Activated effector memory CD4-positive, alpha-beta T cell treated with anti-CD3 and anti-CD28 coated beads, Interleukin-2, amount 50 U/mL, for 16 hours (primary cell): Measurements from ENCODE around the gene BCR.
"Not testable (repeated sequence)": the region's sequence is repeated elsewhere in the genome, so short reads cannot be mapped to it uniquely, and the experiment has no call there.

Source experiments
- DNase-seq: peaks from one replicate; pipeline ENCODE4 v3.0.0-alpha.2; 2020

BCR gene

GRCh38 chr22:23323960-23324688 is 143.8 kb downstream of the BCR start:
- DNase-seq = not testable (repeated sequence)

- DNase-seq = no peak
These were observed 144.9 kb downstream of the BCR start for GRCh38 chr22:23325183-23325582.

- not testable (repeated sequence) for DNase-seq
These were observed 153.5 kb downstream of the BCR start for GRCh38 chr22:23333822-23334221.

GRCh38 chr22:23337672-23338071 is 157.4 kb downstream of the BCR start:
- DNase-seq = not testable (repeated sequence)

- DNase-seq = not testable (repeated sequence)
These were observed 161.8 kb downstream of the BCR start for GRCh38 chr22:23341942-23342695.

- no peak for DNase-seq
These were observed 171.0 kb downstream of the BCR start for GRCh38 chr22:23351321-23351720.

GRCh38 chr22:23353004-23353403 is 172.7 kb downstream of the BCR start:
- no peak for DNase-seq

GRCh38 chr22:23353696-23354095 is 173.4 kb downstream of the BCR start:
- no peak for DNase-seq

- no peak for DNase-seq
These were observed 175.8 kb downstream of the BCR start for GRCh38 chr22:23356094-23356493.

- no peak for DNase-seq
These were observed 176.7 kb downstream of the BCR start for GRCh38 chr22:23357053-23357452.

- DNase-seq = no peak
These were observed 179.3 kb downstream of the BCR start for GRCh38 chr22:23359583-23360123.

GRCh38 chr22:23361676-23362075 is 181.4 kb downstream of the BCR start:
- no peak for DNase-seq

- DNase-seq = no peak
These were observed 183.4 kb downstream of the BCR start for GRCh38 chr22:23363683-23364082.

GRCh38 chr22:23364389-23364788 is 184.1 kb downstream of the BCR start:
- no peak for DNase-seq

- DNase-seq = no peak
These were observed 185.2 kb downstream of the BCR start for GRCh38 chr22:23365524-23365923.

GRCh38 chr22:23365961-23366360 is 185.7 kb downstream of the BCR start:
- DNase-seq = no peak

- DNase-seq = not testable (repeated sequence)
These were observed 186.9 kb downstream of the BCR start for GRCh38 chr22:23367196-23367595.
